ENCODE results near the gene YPEL1.

Gene YPEL1

GRCh38 chr22:21650823-21651520, 84.6 kb downstream of the YPEL1 start:
- no peak for TF ChIP-seq CTCF (IDR thresholded peaks at IDR 0.05; ENCODE audit: low read depth, low read length)
- H3K27ac ChIP-seq, result peak overlapping the region; percentile 95
- no peaks in the 10 kb centered on the region for H3K27me3 ChIP-seq (ENCODE audit: insufficient read depth, low read depth, severe bottlenecking)
- no peaks in the 10 kb centered on the region for H3K9me3 ChIP-seq (ENCODE audit: severe bottlenecking)
- peaks cover 60% of the 10 kb centered on the region for H3K36me3 ChIP-seq
- DNase-seq, result peak; percentile 24
- peak overlapping the region; percentile 94 for H3K4me3 ChIP-seq (ENCODE audit: low read depth, low read length)

- Histone ChIP-seq H3K36me3 (peaks cover 54% of the 10 kb centered on the region), H3K27me3 (ENCODE audit: insufficient read depth, low read depth, severe bottlenecking) (no peaks in the 10 kb centered on the region), H3K27ac (no peak overlapping the region; the same call in 1 of the 2 replicates), H3K4me3 (ENCODE audit: low read depth, low read length) (no peak overlapping the region), H3K9me3 (ENCODE audit: severe bottlenecking) (no peaks in the 10 kb centered on the region)
- TF ChIP-seq CTCF (IDR thresholded peaks at IDR 0.05; ENCODE audit: low read depth, low read length), result no peak
- no peak for DNase-seq
Observed at GRCh38 chr22:21650280-21650679, 85.3 kb downstream of the YPEL1 start.

All from WERI-Rb-1 (cell line).